ENCODE results near the gene OGFOD3. TPM values are rescaled to one million over a fixed set of nuclear protein-coding genes. Genes with fewer than 3 reads are reported as not detected.

Gene OGFOD3, protein sequence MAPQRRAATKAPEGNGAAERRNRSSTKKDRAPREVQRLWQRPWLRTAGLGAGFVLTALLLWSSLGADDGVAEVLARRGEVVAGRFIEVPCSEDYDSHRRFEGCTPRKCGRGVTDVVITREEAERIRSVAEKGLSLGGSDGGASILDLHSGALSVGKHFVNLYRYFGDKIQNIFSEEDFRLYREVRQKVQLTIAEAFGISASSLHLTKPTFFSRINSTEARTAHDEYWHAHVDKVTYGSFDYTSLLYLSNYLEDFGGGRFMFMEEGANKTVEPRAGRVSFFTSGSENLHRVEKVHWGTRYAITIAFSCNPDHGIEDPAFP
- total RNA-seq = 10 to 100 TPM; 13.0 to 33.5 (median 20.0) TPM

DNA sequence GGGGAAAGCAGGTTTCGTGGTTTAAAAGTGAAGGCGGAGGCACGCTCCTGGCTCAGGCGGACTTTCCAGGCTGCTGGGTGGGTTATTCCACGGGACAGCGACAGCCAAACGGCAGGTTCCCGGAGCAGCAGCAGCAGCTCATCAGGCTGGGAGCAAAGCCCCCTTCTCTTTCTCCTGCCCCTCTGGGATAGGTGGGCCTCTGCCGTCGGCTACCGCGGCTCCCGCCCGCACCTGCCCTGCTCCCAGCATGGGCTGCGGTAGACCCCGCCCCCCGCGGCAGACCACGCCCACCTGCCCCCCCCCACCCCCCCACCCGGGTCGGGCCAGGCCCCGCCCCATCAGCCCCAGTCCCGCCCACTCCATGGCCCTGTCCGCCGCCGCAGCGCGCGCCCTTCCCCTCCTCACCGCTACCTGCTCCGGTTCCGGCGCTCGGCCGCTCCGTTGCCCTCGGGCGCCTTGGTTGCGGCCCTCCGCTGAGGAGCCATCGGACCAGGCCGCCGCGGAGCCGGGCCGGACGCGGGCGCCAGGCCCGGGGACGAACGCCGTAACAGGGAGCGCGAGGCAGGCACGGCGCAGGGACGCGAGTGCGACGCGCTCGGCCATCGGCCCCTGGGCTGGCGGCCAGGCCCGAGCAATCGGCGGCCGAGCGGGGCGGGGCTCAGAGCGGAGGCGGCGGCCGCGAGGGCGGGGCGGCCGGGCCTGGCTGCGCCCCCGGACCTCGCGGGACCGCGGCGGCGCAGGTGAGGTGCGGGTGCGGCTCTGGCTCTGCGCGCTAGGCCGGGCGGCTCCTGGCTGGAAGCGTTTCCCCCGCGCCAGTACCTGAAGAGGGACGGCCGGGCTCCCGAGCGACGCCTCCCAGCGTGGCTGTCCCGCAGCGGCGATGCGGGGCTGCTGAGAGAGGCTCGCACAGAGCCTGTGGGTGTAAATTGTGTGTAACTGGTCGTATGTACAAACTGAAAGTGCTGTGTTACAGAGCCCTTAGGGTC, at the start of gene OGFOD3, which contains the start of gene HEXD:
TSS of gene OGFOD3 (minus strand) at position 586 of the 986 bp plus-strand sequence. CDS start at position 485, 101 bp downstream.
TSS of gene HEXD (plus strand) at position 347 of the 986 bp plus-strand sequence. CDS start 1,453 bp downstream, outside the sequence.
- Histone ChIP-seq H3K4me3 (peak within 1 kb of the TSS; percentile 75), H3K27ac (peak within 1 kb of the TSS; percentile 93), H3K36me3 (peaks cover 5% of the 10 kb centered on the region), H3K9me3 (no peaks in the 10 kb centered on the region), H3K27me3 (no peaks in the 10 kb centered on the region), H3K4me1 (peaks cover 32% of the 10 kb centered on the region)
- WGBS = under 1% methylated on average over 18 of the region's 108 CpGs
- no peak for DNase-seq (ENCODE audit: low spot score in 2 of 2)
- TF ChIP-seq EP300 (IDR thresholded peaks at IDR 0.05) (no peak), POLR2AphosphoS5 (IDR thresholded peaks at IDR 0.05) (peak in 1 of 3 donors; percentile 28), POLR2A (IDR thresholded peaks at IDR 0.05) (peak in 1 of 2 donors; percentile 59)
- TF ChIP-seq, protein P1, sequence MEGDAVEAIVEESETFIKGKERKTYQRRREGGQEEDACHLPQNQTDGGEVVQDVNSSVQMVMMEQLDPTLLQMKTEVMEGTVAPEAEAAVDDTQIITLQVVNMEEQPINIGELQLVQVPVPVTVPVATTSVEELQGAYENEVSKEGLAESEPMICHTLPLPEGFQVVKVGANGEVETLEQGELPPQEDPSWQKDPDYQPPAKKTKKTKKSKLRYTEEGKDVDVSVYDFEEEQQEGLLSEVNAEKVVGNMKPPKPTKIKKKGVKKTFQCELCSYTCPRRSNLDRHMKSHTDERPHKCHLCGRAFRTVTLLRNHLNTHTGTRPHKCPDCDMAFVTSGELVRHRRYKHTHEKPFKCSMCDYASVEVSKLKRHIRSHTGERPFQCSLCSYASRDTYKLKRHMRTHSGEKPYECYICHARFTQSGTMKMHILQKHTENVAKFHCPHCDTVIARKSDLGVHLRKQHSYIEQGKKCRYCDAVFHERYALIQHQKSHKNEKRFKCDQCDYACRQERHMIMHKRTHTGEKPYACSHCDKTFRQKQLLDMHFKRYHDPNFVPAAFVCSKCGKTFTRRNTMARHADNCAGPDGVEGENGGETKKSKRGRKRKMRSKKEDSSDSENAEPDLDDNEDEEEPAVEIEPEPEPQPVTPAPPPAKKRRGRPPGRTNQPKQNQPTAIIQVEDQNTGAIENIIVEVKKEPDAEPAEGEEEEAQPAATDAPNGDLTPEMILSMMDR (IDR thresholded peaks at IDR 0.05) = peak in 1 of 2 donors; percentile 15

DNA sequence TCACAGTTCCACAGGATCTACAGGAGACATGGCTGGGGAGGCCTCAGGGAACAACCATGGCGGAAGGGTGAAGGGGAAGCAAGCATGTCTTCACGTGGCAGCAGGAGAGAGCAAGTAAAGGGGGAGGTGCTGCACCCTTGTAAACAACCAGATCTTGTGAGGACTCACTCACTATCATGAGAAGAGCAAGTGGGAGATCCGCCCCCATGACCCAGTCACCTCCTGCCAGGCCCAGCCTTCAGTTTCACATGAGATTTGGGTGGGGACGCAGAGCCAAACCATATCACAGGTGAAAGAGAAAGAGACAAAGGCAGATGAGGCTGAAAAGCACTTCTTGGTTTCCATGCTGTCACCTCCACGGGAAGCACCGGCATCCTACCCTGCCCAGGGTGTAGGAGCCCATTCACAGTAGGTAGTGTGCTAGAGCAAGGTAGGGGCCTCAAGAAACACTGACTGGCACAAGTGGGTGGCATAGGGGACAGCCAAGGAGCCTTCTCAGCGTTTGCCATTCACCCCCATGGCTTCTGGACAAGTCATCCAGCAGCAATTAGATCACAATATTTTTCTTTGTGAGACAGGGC, 46.7 kb upstream of the OGFOD3 start:
- TF ChIP-seq POLR2A (IDR thresholded peaks at IDR 0.05) (no peak), POLR2AphosphoS5 (IDR thresholded peaks at IDR 0.05) (no peak), EP300 (IDR thresholded peaks at IDR 0.05) (no peak)
- TF ChIP-seq, protein P1 (IDR thresholded peaks at IDR 0.05) = no peak
- no peak overlapping the region for H3K4me3 ChIP-seq
- no peak for DNase-seq (ENCODE audit: low spot score in 2 of 2)
- no peak overlapping the region for H3K27ac ChIP-seq
- H3K36me3 ChIP-seq = peaks cover 95% of the 10 kb centered on the region
- peaks cover 7% of the 10 kb centered on the region for H3K4me1 ChIP-seq
- 90% methylated on average over 7 of the region's 7 CpGs for WGBS
- no peaks in the 10 kb centered on the region for H3K27me3 ChIP-seq
- no peaks in the 10 kb centered on the region for H3K9me3 ChIP-seq

DNA sequence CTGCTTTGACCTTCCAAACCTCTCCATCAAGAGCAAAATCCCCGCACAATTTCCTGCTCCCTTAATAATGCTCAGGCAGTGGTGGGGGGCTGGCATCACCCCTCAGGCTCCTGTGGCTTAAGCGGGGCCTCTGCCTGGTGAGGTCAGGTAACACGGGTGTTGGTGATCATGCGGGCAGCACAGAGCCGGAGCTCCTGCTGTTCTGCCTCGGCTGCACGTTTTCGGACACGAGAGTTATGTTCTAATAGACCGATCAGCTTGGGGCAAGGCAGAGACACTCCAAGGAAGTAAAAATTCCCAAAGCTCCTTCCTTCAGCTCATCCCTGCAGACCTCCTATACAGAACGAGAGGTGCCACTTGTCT, 46.2 kb upstream of the OGFOD3 start:
- DNase-seq (ENCODE audit: low spot score in 2 of 2) = no peak
- no peaks in the 10 kb centered on the region for H3K27me3 ChIP-seq
- H3K9me3 ChIP-seq = no peaks in the 10 kb centered on the region
- H3K4me3 ChIP-seq = no peak overlapping the region
- H3K27ac ChIP-seq = no peak overlapping the region
- peaks cover 12% of the 10 kb centered on the region for H3K4me1 ChIP-seq
- WGBS = 81% methylated on average over 11 of the region's 11 CpGs
- peaks cover 90% of the 10 kb centered on the region for H3K36me3 ChIP-seq
- TF ChIP-seq POLR2A (IDR thresholded peaks at IDR 0.05) (no peak), EP300 (IDR thresholded peaks at IDR 0.05) (no peak), POLR2AphosphoS5 (IDR thresholded peaks at IDR 0.05) (no peak)
- TF ChIP-seq, protein P1 (IDR thresholded peaks at IDR 0.05) = no peak

DNA sequence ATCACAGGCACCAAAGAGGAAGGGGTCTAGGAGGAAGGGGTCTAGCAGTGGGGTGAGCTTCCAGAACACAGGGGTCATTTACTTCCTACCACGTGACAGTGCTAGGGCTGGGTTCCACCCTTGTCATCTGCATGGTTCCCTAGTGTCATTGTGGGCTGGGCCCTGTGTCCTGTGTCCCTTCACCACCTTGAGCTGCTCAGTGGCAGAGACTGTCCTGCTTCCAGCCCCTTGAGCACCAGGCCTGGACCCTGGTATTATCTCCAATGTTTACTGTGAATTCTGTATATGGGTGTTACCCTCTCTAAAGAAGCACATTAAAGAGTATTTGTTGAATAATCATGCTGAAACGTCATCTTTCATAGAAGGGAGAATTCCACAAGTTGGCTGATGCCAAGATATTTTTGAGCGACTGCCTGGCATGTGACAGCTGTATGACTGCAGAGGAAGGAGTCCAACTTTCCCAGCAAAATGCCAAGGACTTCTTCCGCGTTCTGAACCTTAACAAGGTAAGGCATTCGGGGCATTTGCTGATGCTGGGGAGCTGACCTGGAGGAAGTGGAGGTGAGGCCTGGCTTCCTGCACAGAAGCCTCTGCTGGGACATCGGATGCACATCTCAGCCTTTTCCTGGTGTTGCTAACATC, 45.7 kb upstream of the OGFOD3 start:
- H3K4me1 ChIP-seq = peaks cover 17% of the 10 kb centered on the region
- H3K27me3 ChIP-seq = no peaks in the 10 kb centered on the region
- WGBS = 44% methylated on average over 7 of the region's 7 CpGs
- no peak for TF ChIP-seq POLR2A (IDR thresholded peaks at IDR 0.05)
- TF ChIP-seq EP300 (IDR thresholded peaks at IDR 0.05) = no peak
- no peak for TF ChIP-seq POLR2AphosphoS5 (IDR thresholded peaks at IDR 0.05)
- TF ChIP-seq, protein P1 (IDR thresholded peaks at IDR 0.05) = no peak
- DNase-seq (ENCODE audit: low spot score in 2 of 2) = no peak
- no peak overlapping the region for H3K4me3 ChIP-seq
- peaks cover 85% of the 10 kb centered on the region for H3K36me3 ChIP-seq
- no peak overlapping the region for H3K27ac ChIP-seq
- no peaks in the 10 kb centered on the region for H3K9me3 ChIP-seq

Data from suprapubic skin (tissue), 4 donors.